8988T (cell line): Measurements from ENCODE around the gene ZNF425.
"Not testable (repeated sequence)": the region's sequence is repeated elsewhere in the genome, so short reads cannot be mapped to it uniquely, and the experiment has no call there.

Source experiments
- DNase-seq: peaks from one replicate; pipeline ENCODE4 v3.0.0; 2011

ZNF425 gene

GRCh38 chr7:149072438-149072775, 53.7 kb downstream of the ZNF425 start:
- DNase-seq, result no peak

DNA sequence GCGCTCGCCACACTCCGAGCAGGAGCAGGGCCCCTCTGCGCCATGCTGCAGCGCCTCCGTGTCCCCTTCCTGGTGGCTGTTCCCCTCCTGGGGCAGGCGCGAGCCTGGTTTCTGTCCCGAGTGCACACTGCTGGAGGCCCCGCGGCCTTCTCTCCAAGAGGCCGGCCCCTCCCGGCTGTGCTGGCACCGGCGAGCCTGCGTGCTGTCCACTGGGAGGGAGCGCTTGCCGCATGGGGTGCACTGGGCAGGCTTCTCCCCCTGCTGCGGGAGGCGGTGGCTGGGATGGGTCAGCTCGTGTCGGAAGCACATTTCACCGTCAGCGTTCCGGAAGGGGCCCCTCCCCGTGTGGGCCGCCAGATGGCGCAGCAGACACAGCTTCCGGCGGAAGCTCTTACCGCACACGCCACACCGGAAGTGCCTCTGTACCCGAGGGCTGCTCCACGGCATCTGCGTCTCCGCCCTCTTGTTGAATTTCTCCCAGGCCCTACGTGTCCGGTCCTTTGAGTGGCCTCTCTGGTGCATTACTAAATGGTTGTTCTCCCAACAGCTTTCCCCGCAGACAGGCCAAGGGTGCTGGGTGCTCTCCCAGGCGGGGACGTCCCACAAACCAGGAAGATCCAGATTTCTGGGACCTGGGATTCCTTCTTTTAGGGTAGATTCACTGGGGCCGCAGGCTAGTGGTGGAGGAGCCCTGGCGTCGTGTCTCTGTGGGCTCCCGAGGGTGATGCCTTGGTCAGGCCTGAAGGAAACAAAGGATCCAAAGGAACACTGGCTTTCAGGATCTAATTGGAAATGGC, 54.3 kb downstream of the ZNF425 start:
- DNase-seq, result peak; percentile 45

- no peak for DNase-seq
Observed at GRCh38 chr7:149071182-149071635, 54.9 kb downstream of the ZNF425 start.

DNA sequence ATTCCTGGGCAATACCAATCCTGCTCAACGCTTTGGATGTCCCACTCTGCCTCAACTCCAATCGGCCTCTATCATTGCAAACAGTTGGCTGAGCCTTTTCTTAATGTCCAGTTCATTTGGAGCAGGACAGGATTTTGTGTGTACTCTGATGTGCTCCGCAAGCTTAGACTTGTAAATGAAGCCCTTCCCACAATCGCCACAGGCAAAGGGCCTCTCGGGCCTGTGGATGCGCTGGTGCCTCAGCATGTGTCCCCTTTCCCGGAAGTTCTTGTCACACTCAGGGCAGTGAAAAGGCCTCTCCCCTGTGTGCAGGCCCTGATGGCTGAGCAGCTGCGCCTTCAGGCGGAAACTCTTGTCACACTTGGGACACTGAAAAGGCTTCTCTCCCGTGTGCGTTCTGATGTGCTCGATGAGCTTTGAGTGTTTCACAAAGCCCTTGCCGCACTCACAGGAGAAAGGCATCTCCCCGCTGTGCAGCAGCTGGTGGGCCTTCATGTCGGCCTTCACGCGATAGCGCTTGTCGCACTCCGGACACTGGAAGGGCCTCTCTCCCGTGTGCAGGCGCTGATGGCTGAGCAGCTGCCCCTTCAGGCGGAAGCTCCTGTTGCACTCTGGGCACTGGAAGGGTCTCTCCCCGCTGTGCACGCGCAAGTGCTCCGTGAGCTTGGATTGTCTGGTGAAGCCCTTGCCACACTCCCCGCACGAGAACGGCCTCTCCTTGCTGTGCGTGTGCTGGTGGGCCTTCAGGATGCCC, 55.6 kb downstream of the ZNF425 start:
- DNase-seq, result no peak

GRCh38 chr7:149067869-149068268, 58.3 kb downstream of the ZNF425 start:
- DNase-seq, result no peak

DNA sequence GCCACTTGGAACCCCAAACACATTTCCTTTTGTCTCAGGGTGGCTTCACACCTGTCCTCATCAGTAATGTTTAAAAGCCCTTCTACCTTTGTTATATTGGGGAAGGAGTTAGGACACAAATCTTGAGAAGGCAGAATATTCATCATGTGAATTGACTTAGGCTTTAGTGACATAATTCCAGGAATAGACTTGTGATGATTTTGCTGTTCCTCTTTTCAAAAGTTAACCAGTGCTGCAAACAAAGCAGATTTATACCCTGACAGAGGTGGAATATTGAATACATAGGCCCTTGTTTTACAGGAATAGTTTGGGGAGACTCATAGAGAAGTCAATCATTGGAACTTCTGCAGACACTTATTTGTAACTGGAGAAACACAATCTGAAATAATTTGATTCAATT, 62.6 kb downstream of the ZNF425 start:
- DNase-seq, result no peak

GRCh38 chr7:149062217-149062899, 63.8 kb downstream of the ZNF425 start:
- DNase-seq, result not testable (repeated sequence)

DNA sequence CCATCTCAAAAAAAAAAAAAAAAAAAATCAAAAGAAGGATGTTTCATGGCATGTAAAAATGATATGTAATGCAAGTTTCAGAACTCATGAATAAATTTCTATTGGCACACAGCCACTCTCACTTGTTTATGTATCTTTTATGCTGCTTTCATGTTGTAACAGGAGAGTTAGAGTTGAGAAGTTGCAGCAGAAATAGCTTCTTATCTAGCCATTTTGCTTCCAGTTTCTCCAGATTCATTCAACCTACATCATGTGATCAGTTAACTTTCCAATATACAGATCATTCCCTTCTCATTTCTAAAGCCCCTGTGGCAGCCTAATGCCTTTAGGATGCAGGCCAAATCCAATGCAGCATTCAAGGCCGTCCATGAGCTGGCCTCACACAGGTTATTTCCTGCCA, 66.0 kb downstream of the ZNF425 start:
- no peak for DNase-seq

DNA sequence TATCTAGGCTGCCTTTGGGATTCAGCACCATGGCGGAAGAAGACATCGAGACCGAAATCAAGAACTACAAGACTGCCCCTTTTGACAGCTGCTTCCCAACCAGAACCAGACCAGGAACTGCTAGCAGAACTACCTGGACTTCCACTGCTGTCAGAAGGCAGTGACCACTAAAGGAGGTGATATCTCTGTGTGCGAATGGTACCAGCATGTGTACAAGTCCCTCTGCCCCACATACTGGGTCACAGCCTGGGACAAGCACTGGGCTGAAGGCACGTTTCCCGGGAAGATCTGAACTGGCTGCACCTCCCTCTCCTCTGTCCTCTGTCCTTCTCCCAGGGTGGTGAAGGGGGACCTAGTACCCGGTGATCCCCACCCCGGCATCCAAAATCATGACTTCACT, 72.2 kb downstream of the ZNF425 start:
- DNase-seq, result no peak

- no peak for DNase-seq
Observed at GRCh38 chr7:149053384-149053783, 72.7 kb downstream of the ZNF425 start.
